Endothelial cell (in vitro differentiated cells): ENCODE results near the gene EFNB1. TPM values are rescaled to one million over a fixed set of nuclear protein-coding genes. Genes with fewer than 3 reads are reported as not detected.

ENCODE experiments used
- DNase-seq: peaks from one replicate; pipeline ENCODE4 v3.0.0; 2021; ENCODE audit warnings: low spot score
- H3K27ac Mint-ChIP-seq: one replicate; pipeline ENCODE4 v1.8.0; 2021; ENCODE audit warnings: mixed read lengths, inconsistent platforms; ENCODE audit not compliant: unreplicated experiment
- H3K27me3 Mint-ChIP-seq: one replicate; pipeline ENCODE4 v1.8.0; 2021; ENCODE audit warnings: mild to moderate bottlenecking, moderate library complexity, mixed read lengths, inconsistent platforms; ENCODE audit not compliant: unreplicated experiment
- H3K36me3 Mint-ChIP-seq: one replicate; pipeline ENCODE4 v1.8.0; 2021; ENCODE audit warnings: mild to moderate bottlenecking, low read depth, mixed read lengths, inconsistent platforms; ENCODE audit not compliant: unreplicated experiment
- H3K4me1 Mint-ChIP-seq: one replicate; pipeline ENCODE4 v1.8.0; 2021; ENCODE audit warnings: mild to moderate bottlenecking, mixed read lengths, inconsistent platforms; ENCODE audit not compliant: unreplicated experiment
- H3K4me3 Mint-ChIP-seq: one replicate; pipeline ENCODE4 v1.8.0; 2021; ENCODE audit warnings: mild to moderate bottlenecking, mixed read lengths, inconsistent platforms; ENCODE audit not compliant: unreplicated experiment
- H3K9me3 Mint-ChIP-seq: one replicate; pipeline ENCODE4 v1.8.0; 2021; ENCODE audit warnings: mixed read lengths, inconsistent platforms; ENCODE audit not compliant: unreplicated experiment
- CTCF ChIP-seq: fragments of 200-600 bp; sonication (generic); IDR thresholded peaks from one replicate; pipeline ENCODE4 v1.5.0; 2021; ENCODE audit warnings: antibody characterized with exemption; ENCODE audit not compliant: unreplicated experiment
- total RNA-seq: library from RNA; stranded (reverse); fragmentation: NEBNext Ultra II Directional; extraction: Animal tissue kit (Norgen Biotek cat#: 25700); gene quantifications from one replicate; pipeline ENCODE4 v1.2.1, GENCODE V29; 2021; ENCODE audit not compliant: unreplicated experiment

Gene EFNB1
- total RNA-seq, 1 donor from 2014 or later, result 7.8 TPM

GRCh38 chrX:68843992-68844391 lies 15.2 kb downstream of the EFNB1 start:
- Mint-ChIP-seq H3K36me3 (peaks cover 4% of the 10 kb centered on the region), H3K27me3 (peaks cover 3% of the 10 kb centered on the region), H3K27ac (no peak overlapping the region), H3K9me3 (no peaks in the 10 kb centered on the region), H3K4me1 (no peaks in the 10 kb centered on the region), H3K4me3 (no peak overlapping the region)
- TF ChIP-seq CTCF, result no peak
- DNase-seq, result no peak

GRCh38 chrX:68844581-68844980 lies 15.8 kb downstream of the EFNB1 start:
- H3K4me3 Mint-ChIP-seq, result no peak overlapping the region
- no peaks in the 10 kb centered on the region for H3K4me1 Mint-ChIP-seq
- H3K36me3 Mint-ChIP-seq, result peaks cover 4% of the 10 kb centered on the region
- peaks cover 3% of the 10 kb centered on the region for H3K27me3 Mint-ChIP-seq
- no peaks in the 10 kb centered on the region for H3K9me3 Mint-ChIP-seq
- no peak overlapping the region for H3K27ac Mint-ChIP-seq
- no peak for TF ChIP-seq CTCF
- no peak for DNase-seq

GRCh38 chrX:68846536-68846935 lies 17.7 kb downstream of the EFNB1 start:
- Mint-ChIP-seq H3K36me3 (peaks cover 4% of the 10 kb centered on the region), H3K27ac (no peak overlapping the region), H3K4me1 (no peaks in the 10 kb centered on the region), H3K9me3 (no peaks in the 10 kb centered on the region), H3K27me3 (peaks cover 3% of the 10 kb centered on the region), H3K4me3 (no peak overlapping the region)
- TF ChIP-seq CTCF, result no peak
- DNase-seq, result no peak

- H3K4me1 Mint-ChIP-seq, result no peaks in the 10 kb centered on the region
Observed at GRCh38 chrX:68847172-68847571, 18.4 kb downstream of the EFNB1 start.

More at GRCh38 chrX:68847172-68847571, 18.4 kb downstream of the EFNB1 start:
- H3K36me3 Mint-ChIP-seq, result no peaks in the 10 kb centered on the region
- H3K27me3 Mint-ChIP-seq, result peaks cover 3% of the 10 kb centered on the region
- no peak for DNase-seq
- TF ChIP-seq CTCF, result no peak
- H3K4me3 Mint-ChIP-seq, result no peak overlapping the region
- H3K9me3 Mint-ChIP-seq, result no peaks in the 10 kb centered on the region
- H3K27ac Mint-ChIP-seq, result no peak overlapping the region
